H1 (cell line): ENCODE data around the gene WLS. TPM values are rescaled to one million over a fixed set of nuclear protein-coding genes. Genes with fewer than 3 reads are reported as not detected.

Experiments used
- BCL11A ChIP-seq, 2 experiments: IDR thresholded peaks; one replicate each; pipeline ENCODE4 v1.6.1; 2011; ENCODE audit warnings: low read depth in 2 of 2, low read length in 2 of 2, mild to moderate bottlenecking in 2 of 2
- CBX5 ChIP-seq: fragments of 300-800, 300-1000 bp; sonication (generic); IDR thresholded peaks from 2 replicates; pipeline ENCODE4 v1.7.1; 2016; ENCODE audit warnings: antibody characterized with exemption, low read length, low read depth
- CHD1 ChIP-seq: IDR thresholded peaks from 2 replicates; pipeline ENCODE4 v1.6.1; 2012; ENCODE audit warnings: low read depth, low read length, improper control_type of control experiment
- CTBP2 ChIP-seq: IDR thresholded peaks from 2 replicates; pipeline ENCODE4 v1.7.0; 2011; ENCODE audit warnings: borderline replicate concordance, mild to moderate bottlenecking, moderate library complexity, mixed read lengths, low read length; ENCODE audit not compliant: insufficient read depth, insufficient read length
- EGR1 ChIP-seq: IDR thresholded peaks from 2 replicates; pipeline ENCODE4 v1.6.1; 2011; ENCODE audit warnings: low read depth, low read length, borderline replicate concordance
- MAFK ChIP-seq: IDR thresholded peaks from 2 replicates; pipeline ENCODE4 v1.6.1; 2012; ENCODE audit warnings: low read depth, mild to moderate bottlenecking, improper control_type of control experiment, low read length
- POLR2A ChIP-seq, 2 experiments: IDR thresholded peaks; 1 replicate in 1 of 2; 2 replicates in 1 of 2; pipeline ENCODE4 v1.6.1; 2011; ENCODE audit warnings: low read depth in 2 of 2, low read length in 2 of 2, mild to moderate bottlenecking in 2 of 2; ENCODE audit errors: control extremely low read depth in 1 of 2
- POLR2AphosphoS5 ChIP-seq: IDR thresholded peaks from 2 replicates; pipeline ENCODE4 v1.6.1; 2011; ENCODE audit warnings: low read depth, low read length
- SIRT6 ChIP-seq: IDR thresholded peaks from one replicate; pipeline ENCODE4 v1.7.1; 2012; ENCODE audit warnings: low read length, inconsistent platforms
- SUZ12 ChIP-seq: fragments of 200-600 bp; sonication (generic); IDR thresholded peaks from 2 replicates; pipeline ENCODE4 v1.6.1; 2012; ENCODE audit warnings: mild to moderate bottlenecking, inconsistent platforms, low read length, moderate library complexity, mixed read lengths
- TEAD4 ChIP-seq: IDR thresholded peaks from 2 replicates; pipeline ENCODE4 v1.6.1; 2012; ENCODE audit warnings: low read depth, low read length, inconsistent platforms, mixed read lengths
- polyA plus RNA-seq, 7 experiments: library from polyadenylated mRNA; depleted of rRNA in 3 of 7; stranded (reverse) in 5 of 7; unstranded in 2 of 7; fragments of >200 nt in 5 of 7; fragments of 200-250 nt in 2 of 7; gene quantifications; 1 replicate in 5 of 7; 2 replicates in 1 of 7; 4 replicates in 1 of 7; pipeline versions ENCODE4 v1.2.1 to v1.2.3, GENCODE V29; 2011 to 2013; ENCODE audit warnings: missing spikeins in 2 of 7, mixed read lengths in 2 of 7
- total RNA-seq: library from RNA; stranded (reverse); fragmentation: NEBNext Ultra II Directional; extraction: Animal tissue kit (Norgen Biotek cat#: 25700); gene quantifications from 2 replicates; pipeline ENCODE4 v1.2.1, GENCODE V29; 2021

Gene WLS
- total and polyA plus RNA-seq, 2 of the 8 experiments (the other 6 are each of a cell fraction or from before 2014, with no cell fraction given) = 1.2 to 2.7 TPM

GRCh38 chr1:68129536-68130250 lies 102.6 kb downstream of the WLS start (continued):
- no peak for TF ChIP-seq TEAD4
- no peak for TF ChIP-seq POLR2A (IDR thresholded peaks at IDR 0.05; ENCODE audit: control extremely low read depth in 1 of 2, low read depth in 2 of 2, low read length in 2 of 2)
- TF ChIP-seq CTBP2 = no peak
- TF ChIP-seq EGR1 = no peak
- TF ChIP-seq BCL11A (IDR thresholded peaks at IDR 0.05; ENCODE audit: low read depth in 2 of 2, low read length in 2 of 2) = no peak
- no peak for TF ChIP-seq MAFK
- TF ChIP-seq CHD1 = no peak
- no peak for TF ChIP-seq SIRT6
- no peak for TF ChIP-seq POLR2AphosphoS5
- TF ChIP-seq CBX5 = no peak
- no peak for TF ChIP-seq SUZ12
